ENCODE measurements around the gene NHERF1. TPM values are rescaled to one million over a fixed set of nuclear protein-coding genes. Genes with fewer than 3 reads are reported as not detected.

The NHERF1 gene
- total and polyA plus RNA-seq, 2 of the 13 experiments (the other 11 are each of a cell fraction or from before 2014, with no cell fraction given): 169 to 269 TPM

- H3K9me3 ChIP-seq (ENCODE audit: low read length): peaks cover 9% of the 10 kb centered on the region; the same call in 1 of the 2 replicates
- ATAC-seq (no peak), DNase-seq (ENCODE audit: low spot score) (no peak), FAIRE-seq (no peak)
- H4K20me1 ChIP-seq (ENCODE audit: insufficient read depth, low read length): no peaks in the 10 kb centered on the region
- 18% methylated on average over 4 of the region's 4 CpGs for WGBS (ENCODE audit: low lambda C conversion rate)
- no peak for TF ChIP-seq TERF1 (CRISPR knock-in tag; IDR thresholded peaks at IDR 0.05)
- TF ChIP-seq MIER3 (CRISPR knock-in tag; IDR thresholded peaks at IDR 0.05; ENCODE audit: borderline replicate concordance): no peak
- TF ChIP-seq YEATS4 (CRISPR knock-in tag; IDR thresholded peaks at IDR 0.05; ENCODE audit: borderline replicate concordance): no peak
- no peak for TF ChIP-seq CEBPG (CRISPR knock-in tag; IDR thresholded peaks at IDR 0.05)
- TF ChIP-seq FLYWCH1 (CRISPR knock-in tag; IDR thresholded peaks at IDR 0.05): no peak
- TF ChIP-seq NR2F2 (IDR thresholded peaks at IDR 0.05; ENCODE audit: borderline replicate concordance, low read depth): no peak
- no peak for TF ChIP-seq THAP11 (CRISPR knock-in tag; IDR thresholded peaks at IDR 0.05)
- TF ChIP-seq ZKSCAN5 (CRISPR knock-in tag; IDR thresholded peaks at IDR 0.05): no peak
- no TSS peak for BruUV-seq (replicated peaks)
- in situ Hi-C loops (cut with HindIII; ENCODE audit: extremely low pct_ligation_motif_present, low pct_unique_long_range_greater_than_20kb) (no loop called here), intact Hi-C loops (cut with micrococcal nuclease; ENCODE audit: unreplicated experiment) (no loop called here)
- no peak overlapping the region for H3K27ac ChIP-seq (ENCODE audit: extremely low read length, insufficient read depth, low read length)
- POLR2A ChIA-PET: no interaction called here
- no peak overlapping the region for H3K9ac ChIP-seq (ENCODE audit: insufficient read depth, low read depth, low read length)
- H3K4me1 ChIP-seq (ENCODE audit: insufficient read depth, low read length): peaks cover 12% of the 10 kb centered on the region
- peaks cover 5 to 42% of the 10 kb centered on the region in 2 experiments; a peak in 4 of 5 replicates for H3K27me3 ChIP-seq (ENCODE audit: control insufficient read depth in 1 of 2, insufficient read depth in 2 of 2, low read length in 2 of 2)
- no peak overlapping the region for H2AFZ ChIP-seq (ENCODE audit: low read length)
- no peak overlapping the region for H3K4me2 ChIP-seq (ENCODE audit: low read depth, low read length)
- H3K4me3 ChIP-seq (replicated peaks in 1 of 3; ENCODE audit: insufficient read depth in 1 of 3, low read depth in 2 of 3, low read length in 3 of 3): no peak overlapping the region
- CTCF ChIA-PET (ENCODE audit: low intra/inter-chr PET ratio, low total read pairs): no interaction called here
- no peaks in the 10 kb centered on the region for H3K36me3 ChIP-seq (replicated peaks in 1 of 2; ENCODE audit: control insufficient read depth in 1 of 2, insufficient read depth in 2 of 2, low read length in 2 of 2)
- no peaks in the 10 kb centered on the region for H3K79me2 ChIP-seq (ENCODE audit: insufficient read depth, low read length)
These were observed 17.2 kb upstream of the NHERF1 start for GRCh38 chr17:74731347-74731605.
